HepG2 (cell line): ENCODE measurements around the gene FAM9C. TPM values are rescaled to one million over a fixed set of nuclear protein-coding genes. Genes with fewer than 3 reads are reported as not detected.

ENCODE experiments used
- ATAC-seq: fragments of 200-7000 bp; cut with Tn5 transposase; 3 replicates; pipeline ENCODE4 v1.9.1; 2020; ENCODE audit warnings: mild to moderate bottlenecking, moderate library complexity
- BruUV-seq: library from RNA; stranded (reverse); fragments of 400-500 nt; replicated peaks from 2 replicates; lab custom pipeline; 2021; lab: Mats Ljungman, UMichigan
- CTCF ChIA-PET: fragments of 300-600 bp; formaldehyde crosslinking; extraction: SDS; loops from one replicate; lab custom pipeline; 2021; ENCODE audit warnings: low total read pairs, inconsistent platforms, low intra/inter-chr PET ratio; lab: Yijun Ruan, JAX
- POLR2A ChIA-PET: fragments of 350-600 bp; sonication (Branson Sonifier 250); formaldehyde crosslinking; loops from one replicate; lab custom pipeline; 2020; ENCODE audit warnings: antibody characterized with exemption, inconsistent platforms; lab: Yijun Ruan, JAX
- DNase-seq: peaks from one replicate; pipeline ENCODE4 v3.0.0-alpha.2; 2015; ENCODE audit warnings: low spot score
- FAIRE-seq: peaks from 3 replicates; lab custom pipeline; 2011; peaks lifted over from hg19 to GRCh38; lab: Jason Lieb, UNC
- H2AFZ ChIP-seq: one replicate; pipeline ENCODE4 v1.6.1; 2011; ENCODE audit warnings: low read length, inconsistent platforms
- H3K27ac ChIP-seq: fragments of 300-600 bp; 3 replicates; pipeline ENCODE4 v1.8.0; 2011; ENCODE audit warnings: mixed run types, mild to moderate bottlenecking, mixed read lengths, low read length, inconsistent platforms; ENCODE audit not compliant: insufficient read depth; ENCODE audit errors: extremely low read length
- H3K27me3 ChIP-seq, 2 experiments: fragments of 200-600 bp in 1 of 2; 2 replicates in 1 of 2; 3 replicates in 1 of 2; pipeline versions ENCODE4 v1.6.0 to v1.8.0; 2011; ENCODE audit warnings: low read length in 2 of 2, mild to moderate bottlenecking in 2 of 2, moderate library complexity in 2 of 2, inconsistent platforms in 1 of 2; ENCODE audit not compliant: insufficient read depth in 2 of 2, control insufficient read depth in 1 of 2
- H3K36me3 ChIP-seq, 2 experiments: fragments of 200-600 bp in 1 of 2; replicated peaks in 1 of 2; 2 replicates in 1 of 2; 3 replicates in 1 of 2; pipeline versions ENCODE4 v1.5.1 to v1.8.0; 2011; ENCODE audit warnings: low read length in 2 of 2, inconsistent platforms in 1 of 2; ENCODE audit not compliant: insufficient read depth in 2 of 2, control insufficient read depth in 1 of 2
- H3K4me1 ChIP-seq: 2 replicates; pipeline ENCODE4 v1.5.1; 2012; ENCODE audit warnings: low read length, inconsistent platforms; ENCODE audit not compliant: insufficient read depth
- H3K4me2 ChIP-seq: 2 replicates; pipeline ENCODE4 v1.6.0; 2011; ENCODE audit warnings: low read depth, low read length, inconsistent platforms
- H3K4me3 ChIP-seq, 3 experiments: fragments of 200-600 bp in 1 of 3; sonication (generic), shearing (Covaris generic) in 1 of 3; replicated peaks in 1 of 3; 2 replicates each; pipeline ENCODE4 v1.5.1; 2011 to 2016; ENCODE audit warnings: low read length in 3 of 3, inconsistent platforms in 2 of 3, low read depth in 2 of 3, mild to moderate bottlenecking in 2 of 3, control low read depth in 1 of 3, mixed read lengths in 1 of 3; ENCODE audit not compliant: insufficient read depth in 1 of 3
- H3K79me2 ChIP-seq: one replicate; pipeline ENCODE4 v1.6.1; 2011; ENCODE audit warnings: low read length, inconsistent platforms; ENCODE audit not compliant: insufficient read depth
- H3K9ac ChIP-seq: 2 replicates; pipeline ENCODE4 v1.6.0; 2011; ENCODE audit warnings: mild to moderate bottlenecking, low read depth, low read length, inconsistent platforms; ENCODE audit not compliant: insufficient read depth
- H3K9me3 ChIP-seq: 2 replicates; pipeline ENCODE4 v1.5.1; 2012; ENCODE audit warnings: mild to moderate bottlenecking, low read length
- H4K20me1 ChIP-seq: 2 replicates; pipeline ENCODE4 v1.6.0; 2011; ENCODE audit warnings: inconsistent platforms, mild to moderate bottlenecking, low read length, moderate library complexity; ENCODE audit not compliant: insufficient read depth
- ESRRA ChIP-seq: sonication (generic); formaldehyde crosslinking; IDR thresholded peaks from 2 replicates; pipeline ENCODE4 v1.5.1; 2020; ENCODE audit warnings: mild to moderate bottlenecking, low read depth, missing genetic modification reagents
- IRX3 ChIP-seq: sonication (generic); formaldehyde crosslinking; IDR thresholded peaks from 2 replicates; pipeline ENCODE4 v1.8.1; 2023; ENCODE audit warnings: mild to moderate bottlenecking, low read depth, missing genetic modification reagents, borderline replicate concordance
- JDP2 ChIP-seq: sonication (generic); formaldehyde crosslinking; IDR thresholded peaks from 2 replicates; pipeline ENCODE4 v1.8.1; 2022; ENCODE audit warnings: missing genetic modification reagents, borderline replicate concordance
- MEIS2 ChIP-seq: sonication (generic); formaldehyde crosslinking; IDR thresholded peaks from 2 replicates; pipeline ENCODE4 v1.9.0; 2021; ENCODE audit warnings: mild to moderate bottlenecking, missing genetic modification reagents
- NFIB ChIP-seq: sonication (generic); formaldehyde crosslinking; IDR thresholded peaks from 2 replicates; pipeline ENCODE4 v1.9.0; 2021; ENCODE audit warnings: missing genetic modification reagents, mild to moderate bottlenecking, borderline replicate concordance
- NPAS2 ChIP-seq: sonication (generic); formaldehyde crosslinking; IDR thresholded peaks from 2 replicates; pipeline ENCODE4 v1.8.0; 2022; ENCODE audit warnings: mild to moderate bottlenecking, missing genetic modification reagents, borderline replicate concordance
- SIX4 ChIP-seq: sonication (generic); formaldehyde crosslinking; IDR thresholded peaks from 2 replicates; pipeline ENCODE4 v1.4.0; 2020; ENCODE audit warnings: missing genetic modification reagents
- SMAD3 ChIP-seq: sonication (generic); formaldehyde crosslinking; IDR thresholded peaks from 2 replicates; pipeline ENCODE4 v1.4.0; 2020; ENCODE audit warnings: missing genetic modification reagents
- TRIM24 ChIP-seq: sonication (generic); formaldehyde crosslinking; IDR thresholded peaks from 2 replicates; pipeline ENCODE4 v1.8.0; 2022; ENCODE audit warnings: mild to moderate bottlenecking, missing genetic modification reagents
- ZNF605 ChIP-seq: sonication (generic); formaldehyde crosslinking; IDR thresholded peaks from 2 replicates; pipeline ENCODE4 v1.8.0; 2022; ENCODE audit warnings: mild to moderate bottlenecking, missing genetic modification reagents
- ZNF768 ChIP-seq: sonication (generic); formaldehyde crosslinking; IDR thresholded peaks from 2 replicates; pipeline ENCODE4 v1.4.0; 2020; ENCODE audit warnings: missing genetic modification reagents
- ZNF891 ChIP-seq: sonication (generic); formaldehyde crosslinking; IDR thresholded peaks from 2 replicates; pipeline ENCODE4 v1.5.0; 2020; ENCODE audit warnings: mild to moderate bottlenecking, missing genetic modification reagents
- ZSCAN5A ChIP-seq: sonication (generic); formaldehyde crosslinking; IDR thresholded peaks from 2 replicates; pipeline ENCODE4 v1.8.0; 2022; ENCODE audit warnings: mild to moderate bottlenecking, missing genetic modification reagents, borderline replicate concordance
- WGBS: methylation state at CpG from one replicate; pipeline ENCODE4 v1.1.6; 2017; ENCODE audit warnings: low lambda C conversion rate; 5-methylcytosine and 5-hydroxymethylcytosine counted together
- in situ Hi-C: cut with HindIII; loops from 2 replicates; pipeline ENCODE4 v1.10.0; 2017; ENCODE audit warnings: low pct_unique_long_range_greater_than_20kb; ENCODE audit not compliant: extremely low pct_ligation_motif_present
- intact Hi-C: fragments of 100-400 bp; cut with micrococcal nuclease; formaldehyde crosslinking; loops from one replicate; pipeline ENCODE4 v1.10.0; 2022; ENCODE audit not compliant: unreplicated experiment
- polyA plus RNA-seq, 8 experiments: library from polyadenylated mRNA; depleted of rRNA in 3 of 8; stranded (reverse) in 7 of 8; unstranded in 1 of 8; fragments of >200 nt; fragmentation: Illumina TruSeq in 4 of 8; extraction: Trizol in 4 of 8; gene quantifications; 2 replicates each; pipeline versions ENCODE4 v1.2.1 to v1.2.3, GENCODE V29; 2011 to 2016; ENCODE audit warnings: low read depth in 4 of 8, missing spikeins in 1 of 8, mixed read lengths in 1 of 8; ENCODE audit not compliant: insufficient read depth in 1 of 8
- total RNA-seq, 5 experiments: library from RNA; depleted of rRNA; stranded (reverse); fragments of >200 nt; fragmentation: Illumina TruSeq; extraction: Trizol; gene quantifications; 2 replicates each; pipeline ENCODE4 v1.2.3, GENCODE V29; 2016; ENCODE audit warnings: low read depth in 1 of 5

Gene FAM9C
- total and polyA plus RNA-seq, 2 of the 13 experiments (the other 11 are each of a cell fraction or from before 2014, with no cell fraction given): not detected

GRCh38 chrX:13007519-13008188 lies 36.8 kb downstream of the FAM9C start:
- DNase-seq (no peak), ATAC-seq (no peak), FAIRE-seq (no peak)
- H3K4me2 ChIP-seq: no peak overlapping the region
- H3K9me3 ChIP-seq: no peaks in the 10 kb centered on the region
- H3K27me3 ChIP-seq: no peaks in the 10 kb centered on the region
- ChIA-PET CTCF (no interaction called here), POLR2A (no interaction called here)
- H3K36me3 ChIP-seq: no peaks in the 10 kb centered on the region
- 88% methylated on average over 1 of the region's 2 CpGs for WGBS
- intact Hi-C loops: no loop called here
- H3K27ac ChIP-seq: no peak overlapping the region
- no peak overlapping the region for H3K9ac ChIP-seq
- no peaks in the 10 kb centered on the region for H3K79me2 ChIP-seq
- in situ Hi-C loops: no loop called here
- no peak overlapping the region for H3K4me3 ChIP-seq
- BruUV-seq: no TSS peak
- H4K20me1 ChIP-seq: no peaks in the 10 kb centered on the region
- no peaks in the 10 kb centered on the region for H3K4me1 ChIP-seq
- H2AFZ ChIP-seq: no peak overlapping the region
- TF ChIP-seq IRX3 (CRISPR knock-in tag) (no peak), SMAD3 (CRISPR knock-in tag) (no peak), ZNF605 (CRISPR knock-in tag) (no peak), ZNF891 (no peak), NFIB (CRISPR knock-in tag) (no peak), NPAS2 (CRISPR knock-in tag) (no peak), TRIM24 (CRISPR knock-in tag) (no peak), ESRRA (CRISPR knock-in tag) (no peak), ZNF768 (no peak), MEIS2 (CRISPR knock-in tag) (no peak), ZSCAN5A (CRISPR knock-in tag) (no peak), SIX4 (CRISPR knock-in tag) (no peak), JDP2 (CRISPR knock-in tag) (no peak)
